Ovary (tissue), 9 donors: ENCODE measurements around the gene DISP2. TPM values are rescaled to one million over a fixed set of nuclear protein-coding genes. Genes with fewer than 3 reads are reported as not detected.

Source experiments
- DNase-seq, 5 donors: peaks; one replicate each; pipeline ENCODE4 v3.0.0-alpha.2; 2019 to 2020
- H3K27ac ChIP-seq, 2 donors: fragments of 200-600 bp; one replicate each; pipeline versions ENCODE4 v1.5.1 to v1.8.0; 2019 to 2022
- H3K27me3 ChIP-seq: fragments of 200-600 bp; one replicate; pipeline ENCODE4 v1.8.0; 2022
- H3K36me3 ChIP-seq: fragments of 200-600 bp; sonication (generic); one replicate; pipeline ENCODE4 v1.5.1; 2019
- H3K4me1 ChIP-seq: one replicate; pipeline ENCODE4 v1.8.1; 2013; ENCODE audit warnings: mild to moderate bottlenecking, moderate library complexity; ENCODE audit not compliant: insufficient read depth
- H3K4me3 ChIP-seq: fragments of 200-600 bp; sonication (generic); one replicate; pipeline ENCODE4 v1.5.1; 2017
- H3K9me3 ChIP-seq, 2 donors: fragments of 200-600 bp in 1 of 2; sonication (generic) in 1 of 2; one replicate each; pipeline versions ENCODE4 v1.5.1 to v1.8.1; 2013 to 2019; ENCODE audit warnings: mild to moderate bottlenecking in 1 of 2, moderate library complexity in 1 of 2
- EP300 ChIP-seq: sonication (generic); formaldehyde crosslinking; IDR thresholded peaks from one replicate; pipeline ENCODE4 v1.6.1; 2017; ENCODE audit warnings: antibody characterized with exemption
- POLR2A ChIP-seq: fragments of 450-650 bp; IDR thresholded peaks from one replicate; pipeline ENCODE4 v1.6.1; 2017; ENCODE audit warnings: antibody characterized with exemption, mild to moderate bottlenecking, moderate library complexity
- WGBS, 3 donors: extraction: QIAGEN DNeasy Blood & Tissue Kit in 1 of 3; methylation state at CpG; one replicate each; pipeline versions ENCODE4 v1.1.5 to v1.1.7; 2013 to 2017; 5-methylcytosine and 5-hydroxymethylcytosine counted together
- intact Hi-C, 4 donors: fragments of 100-400 bp; cut with DNase I; formaldehyde crosslinking; loops; one replicate each; pipeline versions ENCODE4 v1.11.0 to v1.15.1; 2022 to 2023
- polyA plus RNA-seq, 2 donors: library from polyadenylated mRNA; stranded (reverse); fragments of 200-250 nt in 1 of 2; fragments of 350-450 nt in 1 of 2; fragmentation: Illumina TruSeq in 1 of 2; extraction: RNeasy Lipid Tissue Mini Kit (QIAGEN cat#74804) in 1 of 2; gene quantifications; one replicate each; pipeline ENCODE4 v1.2.3, GENCODE V29; 2013 to 2014
- total RNA-seq, 7 donors: library from RNA; depleted of rRNA in 2 of 7; stranded (reverse); fragments of >200 nt in 2 of 7; fragmentation: NEBNext Ultra II Directional in 3 of 7; extraction: Animal tissue kit (Norgen Biotek cat#: 25700) in 3 of 7; gene quantifications; one replicate each; pipeline versions ENCODE4 v1.1.0 to v1.2.4, GENCODE V29; 2016 to 2023
- TF ChIP-seq, protein P1 (sequence below), 3 donors: fragments of 450-650 bp in 2 of 3; fragments of 200-600 bp in 1 of 3; IDR thresholded peaks; one replicate each; pipeline versions ENCODE4 v1.5.1 to v1.8.0; 2016 to 2022; ENCODE audit warnings: antibody characterized with exemption in 3 of 3, mild to moderate bottlenecking in 1 of 3
- donor health status: DM: no; HTN: no; CAD: no; lungs with moderate emphysema.
- donor health status: DM: no; HTN: no; CAD: no.
- donor health status: Bipolar disorder and iron deficiency.
- donor health status: DM: yes; HTN: yes; CAD: no.
- donor health status: DM: no; HTN: no; CAD: no.
- donor health status: DM: yes; HTN: yes; CAD: no.

DISP2 gene
- total and polyA plus RNA-seq, 9 donors = 0.48 to 12.9 (median 1.9) TPM; not detected in 2

DNA sequence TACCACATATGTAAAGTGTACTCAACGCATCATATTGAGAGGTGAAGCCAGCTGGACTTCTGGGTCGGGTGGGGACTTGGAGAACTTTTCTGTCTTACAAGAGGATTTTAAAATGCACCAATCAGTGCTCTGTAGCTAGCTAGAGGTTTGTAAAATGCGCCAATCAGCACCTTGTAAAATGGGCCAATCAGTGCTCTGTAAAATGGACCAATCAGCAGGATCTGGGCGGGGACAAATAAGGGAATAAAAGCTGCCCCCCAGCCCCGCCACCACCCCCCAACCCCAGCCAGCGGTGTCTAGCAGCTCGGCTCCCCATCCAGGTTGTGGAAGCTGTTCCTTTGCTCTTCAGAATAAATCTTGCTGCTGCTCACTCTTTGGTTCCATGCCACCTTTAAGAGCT, 41.4 kb downstream of the DISP2 start:
- TF ChIP-seq POLR2A = no peak
- TF ChIP-seq EP300 = no peak
- TF ChIP-seq, protein P1, sequence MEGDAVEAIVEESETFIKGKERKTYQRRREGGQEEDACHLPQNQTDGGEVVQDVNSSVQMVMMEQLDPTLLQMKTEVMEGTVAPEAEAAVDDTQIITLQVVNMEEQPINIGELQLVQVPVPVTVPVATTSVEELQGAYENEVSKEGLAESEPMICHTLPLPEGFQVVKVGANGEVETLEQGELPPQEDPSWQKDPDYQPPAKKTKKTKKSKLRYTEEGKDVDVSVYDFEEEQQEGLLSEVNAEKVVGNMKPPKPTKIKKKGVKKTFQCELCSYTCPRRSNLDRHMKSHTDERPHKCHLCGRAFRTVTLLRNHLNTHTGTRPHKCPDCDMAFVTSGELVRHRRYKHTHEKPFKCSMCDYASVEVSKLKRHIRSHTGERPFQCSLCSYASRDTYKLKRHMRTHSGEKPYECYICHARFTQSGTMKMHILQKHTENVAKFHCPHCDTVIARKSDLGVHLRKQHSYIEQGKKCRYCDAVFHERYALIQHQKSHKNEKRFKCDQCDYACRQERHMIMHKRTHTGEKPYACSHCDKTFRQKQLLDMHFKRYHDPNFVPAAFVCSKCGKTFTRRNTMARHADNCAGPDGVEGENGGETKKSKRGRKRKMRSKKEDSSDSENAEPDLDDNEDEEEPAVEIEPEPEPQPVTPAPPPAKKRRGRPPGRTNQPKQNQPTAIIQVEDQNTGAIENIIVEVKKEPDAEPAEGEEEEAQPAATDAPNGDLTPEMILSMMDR (IDR thresholded peaks at IDR 0.05) = no peak
- Histone ChIP-seq H3K9me3 (no peaks in the 10 kb centered on the region), H3K36me3 (no peaks in the 10 kb centered on the region), H3K4me1 (no peaks in the 10 kb centered on the region), H3K4me3 (no peak overlapping the region), H3K27ac (no peak overlapping the region), H3K27me3 (no peaks in the 10 kb centered on the region)
- 77 to 91% (median 82%) methylated on average over 7 of the region's 7 CpGs for WGBS, 3 donors
- intact Hi-C loops = no loop called here
- DNase-seq = no peak

DNA sequence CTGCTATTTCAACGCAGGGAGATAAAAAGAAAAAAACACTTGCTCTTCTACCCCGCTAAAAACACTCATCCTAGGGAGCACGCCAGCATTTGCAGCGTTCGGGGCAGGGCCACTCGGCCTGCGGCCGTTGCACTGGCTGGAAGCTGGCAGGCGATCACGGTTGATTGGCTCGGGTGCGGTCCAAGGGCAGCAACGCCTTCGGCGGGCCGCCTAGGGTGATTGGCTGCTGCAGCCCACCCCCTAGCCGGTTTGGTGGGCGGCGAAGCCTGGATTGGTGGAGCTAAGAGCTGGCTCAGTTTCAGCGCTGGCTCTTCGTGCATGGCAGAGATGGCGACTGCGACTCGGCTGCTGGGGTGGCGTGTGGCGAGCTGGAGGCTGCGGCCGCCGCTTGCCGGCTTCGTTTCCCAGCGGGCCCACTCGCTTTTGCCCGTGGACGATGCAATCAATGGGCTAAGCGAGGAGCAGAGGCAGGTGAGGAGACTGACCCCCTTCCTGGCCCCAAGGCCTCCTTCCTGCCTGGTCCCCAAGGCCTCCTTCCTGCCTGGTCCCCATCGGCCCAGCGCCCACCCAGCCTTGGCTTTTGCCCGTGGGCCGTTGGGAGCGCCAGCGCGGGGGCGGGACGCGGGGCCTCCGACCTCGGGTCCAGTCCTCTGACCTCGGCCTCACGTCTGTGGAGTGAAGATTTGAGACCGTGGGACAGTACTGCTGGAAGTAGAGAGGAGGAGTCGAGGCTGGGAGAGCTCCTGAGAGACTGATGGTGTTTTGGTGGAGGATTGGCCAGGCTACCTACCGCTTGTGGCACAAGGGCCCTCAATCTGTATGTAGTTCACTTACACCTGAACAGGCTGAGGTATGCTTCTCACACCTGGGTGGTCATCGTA, 47.7 kb downstream of the DISP2 start, which contains the start of gene IVD:
Gene IVD (plus strand): TSS at position 295 of the 881 bp plus-strand sequence. CDS start 33 bp downstream, at position 328.
- peak; percentile 95 to 97 (median 96) for DNase-seq
- Histone ChIP-seq H3K36me3 (no peaks in the 10 kb centered on the region), H3K27me3 (no peaks in the 10 kb centered on the region), H3K27ac (peak within 1 kb of the TSS; percentile 47 to 83), H3K9me3 (no peaks in the 10 kb centered on the region), H3K4me1 (peaks cover 4% of the 10 kb centered on the region), H3K4me3 (peak within 1 kb of the TSS; percentile 81)
- intact Hi-C loops = no loop called here
- TF ChIP-seq POLR2A (peak; percentile 75), EP300 (no peak)
- 1% methylated on average over 53 to 54 of the region's 54 CpGs for WGBS, 3 donors

DNA sequence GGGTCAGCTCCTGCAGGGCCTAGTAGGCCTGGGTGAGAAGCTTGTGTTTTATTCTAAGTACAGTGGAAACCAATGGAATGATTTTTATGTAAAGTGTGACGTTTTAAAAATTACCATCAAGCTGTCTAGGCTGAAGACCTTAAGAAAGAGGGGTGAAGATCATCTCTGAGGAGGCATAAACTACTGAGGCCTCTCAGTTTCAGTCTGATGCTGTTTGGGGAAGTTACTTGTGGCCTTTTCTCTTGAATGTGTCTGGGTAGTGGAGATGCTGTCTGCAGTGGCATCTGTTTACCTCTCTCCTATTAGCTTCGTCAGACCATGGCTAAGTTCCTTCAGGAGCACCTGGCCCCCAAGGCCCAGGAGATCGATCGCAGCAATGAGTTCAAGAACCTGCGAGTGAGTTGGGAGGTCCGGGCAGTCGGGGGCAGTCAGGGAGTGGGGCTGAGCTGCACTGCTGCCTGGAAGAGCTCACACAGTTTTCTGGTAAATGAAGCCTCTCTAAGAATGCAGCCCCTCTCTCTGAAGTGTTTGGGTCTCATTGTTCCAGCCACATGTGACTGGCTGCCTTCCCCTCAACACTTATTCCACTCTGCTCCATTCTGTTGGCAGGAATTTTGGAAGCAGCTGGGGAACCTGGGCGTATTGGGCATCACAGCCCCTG, 49.4 kb downstream of the DISP2 start:
- peaks cover 4% of the 10 kb centered on the region for H3K4me1 ChIP-seq
- intact Hi-C loops = no loop called here
- no peaks in the 10 kb centered on the region for H3K27me3 ChIP-seq
- TF ChIP-seq EP300 = no peak
- no peak for TF ChIP-seq POLR2A
- TF ChIP-seq, protein P1 (IDR thresholded peaks at IDR 0.05) = no peak
- no peaks in the 10 kb centered on the region for H3K9me3 ChIP-seq
- H3K4me3 ChIP-seq = no peak overlapping the region
- no peak overlapping the region for H3K27ac ChIP-seq
- WGBS, 3 donors = 73 to 81% (median 74%) methylated on average over 8 of the region's 8 CpGs
- no peaks in the 10 kb centered on the region for H3K36me3 ChIP-seq
- no peak for DNase-seq

DNA sequence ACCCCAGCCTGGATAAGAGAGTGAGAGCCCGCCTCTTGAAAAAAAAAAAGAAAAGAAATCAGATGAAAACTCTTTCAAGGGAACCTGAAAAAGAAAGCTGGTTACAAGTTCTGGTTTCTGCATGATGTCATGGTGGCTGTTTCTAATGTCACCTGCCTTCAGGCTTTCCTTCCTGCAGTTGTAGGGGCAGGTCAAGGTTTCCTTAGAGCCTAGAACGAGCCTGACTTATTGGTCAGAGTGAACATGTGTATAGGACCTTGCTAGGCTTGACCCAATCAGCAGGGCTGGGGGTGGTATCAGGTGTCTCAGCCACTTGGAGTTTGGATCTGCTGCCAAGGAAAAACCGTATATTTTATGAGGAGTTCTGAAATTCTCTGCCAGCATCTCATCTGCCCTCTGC, 51.3 kb downstream of the DISP2 start:
- TF ChIP-seq POLR2A (no peak), EP300 (no peak)
- TF ChIP-seq, protein P1 (IDR thresholded peaks at IDR 0.05) = no peak
- H3K36me3 ChIP-seq = no peaks in the 10 kb centered on the region
- no peak overlapping the region for H3K4me3 ChIP-seq
- no peaks in the 10 kb centered on the region for H3K27me3 ChIP-seq
- peaks cover 4% of the 10 kb centered on the region for H3K4me1 ChIP-seq
- H3K27ac ChIP-seq = no peak overlapping the region
- 68 to 80% (median 70%) methylated on average over 3 of the region's 3 CpGs for WGBS, 3 donors
- no peaks in the 10 kb centered on the region for H3K9me3 ChIP-seq
- intact Hi-C loops = no loop called here
- no peak for DNase-seq
